Stimulated activated naive CD8-positive, alpha-beta T cell treated with anti-CD3 and anti-CD28 coated beads, Interleukin-15, amount 100 ng/mL, for 72 hours (primary cell): Measurements from ENCODE around the gene SHISA5.
"Not testable (repeated sequence)": the region's sequence is repeated elsewhere in the genome, so short reads cannot be mapped to it uniquely, and the experiment has no call there.

Source experiments
- ATAC-seq: fragments of 150-1000 bp; cut with Tn5 transposase; 2 replicates; pipeline ENCODE4 v1.10.0; 2021; ENCODE audit warnings: mild to moderate bottlenecking, moderate library complexity
- DNase-seq, 2 donors: peaks; one replicate each; pipeline ENCODE4 v3.0.0; 2021 to 2022
- H3K27ac Mint-ChIP-seq, 2 donors: one replicate each; pipeline ENCODE4 v1.8.0; 2022; ENCODE audit warnings: mild to moderate bottlenecking in 2 of 2, mixed read lengths in 2 of 2, moderate library complexity in 2 of 2
- H3K27me3 Mint-ChIP-seq: one replicate; pipeline ENCODE4 v1.8.0; 2022; ENCODE audit warnings: mixed read lengths
- H3K4me1 Mint-ChIP-seq: one replicate; pipeline ENCODE4 v1.8.0; 2022; ENCODE audit warnings: mild to moderate bottlenecking, mixed read lengths
- H3K4me3 Mint-ChIP-seq, 2 donors: one replicate each; pipeline ENCODE4 v1.8.0; 2022; ENCODE audit warnings: mild to moderate bottlenecking in 2 of 2, mixed read lengths in 2 of 2, moderate library complexity in 1 of 2
- H3K9me3 Mint-ChIP-seq, 2 donors: one replicate each; pipeline ENCODE4 v1.8.0; 2022; ENCODE audit warnings: mixed read lengths in 2 of 2

SHISA5 gene, protein sequence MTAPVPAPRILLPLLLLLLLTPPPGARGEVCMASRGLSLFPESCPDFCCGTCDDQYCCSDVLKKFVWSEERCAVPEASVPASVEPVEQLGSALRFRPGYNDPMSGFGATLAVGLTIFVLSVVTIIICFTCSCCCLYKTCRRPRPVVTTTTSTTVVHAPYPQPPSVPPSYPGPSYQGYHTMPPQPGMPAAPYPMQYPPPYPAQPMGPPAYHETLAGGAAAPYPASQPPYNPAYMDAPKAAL

DNA sequence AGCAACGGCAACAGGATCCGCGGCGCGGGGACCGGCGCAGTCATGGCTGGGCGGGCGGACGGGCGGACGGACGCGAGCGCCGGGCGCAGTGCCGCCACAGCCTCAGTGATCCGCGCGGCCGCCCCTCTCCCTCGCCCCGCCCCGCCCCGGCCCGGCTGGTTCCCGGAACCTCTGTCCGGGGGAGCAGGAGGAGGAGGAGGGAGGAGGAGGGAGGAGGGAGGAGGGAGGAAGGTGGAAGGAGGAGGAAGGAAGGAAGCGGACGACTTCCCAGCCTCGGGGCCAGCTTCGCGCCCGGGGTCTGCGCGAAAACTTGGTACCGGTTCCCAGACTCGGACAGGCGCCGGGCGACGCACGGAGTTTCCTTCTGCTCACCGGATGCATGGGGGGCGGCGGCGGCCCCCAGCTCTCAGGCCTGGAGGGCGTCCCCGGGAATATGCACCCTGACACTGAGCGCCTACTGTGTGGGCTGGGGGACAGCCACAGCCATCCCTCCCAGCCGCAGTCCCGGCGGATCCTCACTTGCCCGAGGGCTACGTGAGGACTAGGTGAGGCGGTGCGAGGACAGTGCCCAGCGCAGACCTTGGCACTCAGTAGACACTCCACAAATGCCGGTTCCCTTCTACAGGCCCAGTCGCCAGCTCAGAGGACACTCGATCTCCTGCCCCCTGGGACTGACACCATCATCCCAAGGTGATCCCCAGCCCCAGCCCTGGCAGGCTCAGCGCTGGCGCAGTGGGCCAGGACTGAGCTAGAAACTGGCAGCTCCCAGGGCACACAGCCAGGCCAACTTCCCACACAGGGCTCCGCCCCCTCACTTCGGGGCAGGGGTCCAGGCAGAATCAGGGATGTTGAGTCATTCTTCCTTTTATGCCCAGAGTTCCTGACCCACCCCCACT, at the start of gene SHISA5:
Gene SHISA5 (minus strand): TSS at position 124 of the 896 bp plus-strand sequence. CDS start 80 bp downstream, at position 44.
- no peaks in the 10 kb centered on the region for H3K27me3 Mint-ChIP-seq
- H3K4me1 Mint-ChIP-seq, result peaks cover 54% of the 10 kb centered on the region
- H3K9me3 Mint-ChIP-seq, result no peaks in the 10 kb centered on the region
- peak within 1 kb of the TSS; percentile 63 to 64 for H3K27ac Mint-ChIP-seq
- peak; percentile 67 for ATAC-seq
- peak within 1 kb of the TSS; percentile 82 to 84 for H3K4me3 Mint-ChIP-seq
- peak; percentile 55 to 56 for DNase-seq

DNA sequence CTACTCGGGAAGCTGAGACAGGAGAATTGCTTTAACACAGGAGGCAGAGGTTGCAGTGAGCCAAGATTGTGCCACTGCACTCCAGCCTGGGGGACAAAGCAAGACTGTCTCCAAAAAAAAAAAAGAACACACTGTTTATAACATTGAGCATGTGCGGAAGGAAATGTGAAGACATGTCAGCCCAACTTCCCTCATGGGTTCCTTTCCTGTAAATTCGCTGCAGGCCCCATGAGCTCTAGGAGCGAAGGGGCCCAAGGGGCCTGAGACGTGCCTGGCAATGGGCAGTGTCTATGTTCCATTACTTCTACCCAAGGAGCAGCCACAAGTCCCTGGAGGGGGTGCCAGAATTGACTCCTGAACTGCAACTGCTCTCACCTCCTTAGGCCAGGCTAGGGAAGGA, 49.4 kb upstream of the SHISA5 start:
- H3K4me3 Mint-ChIP-seq, result no peak overlapping the region
- H3K9me3 Mint-ChIP-seq, result no peaks in the 10 kb centered on the region
- no peaks in the 10 kb centered on the region for H3K27me3 Mint-ChIP-seq
- ATAC-seq (no peak), DNase-seq (no peak)
- no peak overlapping the region for H3K27ac Mint-ChIP-seq
- peaks cover 57% of the 10 kb centered on the region for H3K4me1 Mint-ChIP-seq

DNA sequence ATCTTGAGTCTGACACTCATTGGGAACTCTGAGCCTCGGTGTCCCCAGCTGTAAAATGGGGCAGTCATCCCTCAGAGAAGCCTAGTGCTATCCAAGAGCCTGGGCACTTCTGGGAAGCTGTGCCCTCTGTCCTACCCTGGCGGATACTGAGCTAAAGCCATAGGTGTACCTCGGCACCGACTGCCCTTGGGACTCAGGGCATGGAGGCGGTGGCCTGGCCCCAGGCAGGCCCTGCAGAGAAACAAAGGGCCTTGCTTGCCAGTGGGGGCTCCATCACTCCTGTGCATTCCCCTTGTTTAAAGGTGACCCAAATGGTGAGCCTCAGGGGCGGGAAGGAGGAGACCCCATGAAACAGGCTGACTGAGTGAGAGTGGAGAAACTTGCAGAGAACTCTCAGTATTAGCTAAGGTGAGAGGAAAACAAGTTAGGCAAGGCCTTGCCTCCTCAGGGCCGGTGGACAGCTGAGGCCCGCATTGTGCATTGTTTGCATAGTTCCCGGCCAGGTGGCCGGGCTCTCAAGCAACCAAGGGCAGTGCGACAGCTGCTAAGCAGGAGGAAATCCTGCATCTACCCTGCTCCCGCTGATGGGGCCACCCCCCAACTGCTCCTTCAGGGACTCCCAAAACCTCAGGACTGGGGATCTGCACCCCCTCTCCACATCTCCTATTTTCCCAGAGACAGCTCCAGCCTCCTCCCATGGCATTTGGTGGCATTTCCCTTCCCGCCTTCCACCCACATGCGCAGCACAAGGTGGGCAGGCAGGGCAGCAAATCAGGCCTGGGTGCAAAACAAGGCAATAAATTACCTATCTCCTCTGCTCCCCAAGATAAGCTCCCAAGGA, 48.4 kb upstream of the SHISA5 start:
- no peaks in the 10 kb centered on the region for H3K27me3 Mint-ChIP-seq
- no peak for DNase-seq
- ATAC-seq, result no peak
- H3K27ac Mint-ChIP-seq, result no peak overlapping the region
- no peaks in the 10 kb centered on the region for H3K9me3 Mint-ChIP-seq
- H3K4me3 Mint-ChIP-seq, result no peak overlapping the region
- peaks cover 50% of the 10 kb centered on the region for H3K4me1 Mint-ChIP-seq

DNA sequence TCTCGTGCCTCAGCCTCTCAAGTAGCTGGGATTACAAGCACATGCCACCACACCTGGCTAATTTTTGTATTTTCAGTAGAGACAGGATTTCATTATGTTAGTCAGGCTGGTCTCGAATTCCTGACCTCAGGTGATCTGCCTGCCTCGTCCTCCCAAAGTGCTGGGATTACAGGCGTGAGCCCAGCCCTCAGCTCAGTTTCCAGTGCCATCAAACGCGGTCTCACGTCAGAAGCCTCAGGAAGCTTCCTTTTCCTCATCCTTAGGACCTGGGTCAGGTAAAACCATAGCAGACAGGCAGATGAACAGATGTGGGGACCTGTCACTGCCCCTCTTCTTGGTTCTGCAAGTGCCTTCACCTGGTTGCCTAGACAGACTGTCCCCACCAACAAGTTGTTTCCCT, 47.7 kb upstream of the SHISA5 start:
- not testable (repeated sequence) for H3K27me3 Mint-ChIP-seq, H3K27ac Mint-ChIP-seq, H3K9me3 Mint-ChIP-seq

DNA sequence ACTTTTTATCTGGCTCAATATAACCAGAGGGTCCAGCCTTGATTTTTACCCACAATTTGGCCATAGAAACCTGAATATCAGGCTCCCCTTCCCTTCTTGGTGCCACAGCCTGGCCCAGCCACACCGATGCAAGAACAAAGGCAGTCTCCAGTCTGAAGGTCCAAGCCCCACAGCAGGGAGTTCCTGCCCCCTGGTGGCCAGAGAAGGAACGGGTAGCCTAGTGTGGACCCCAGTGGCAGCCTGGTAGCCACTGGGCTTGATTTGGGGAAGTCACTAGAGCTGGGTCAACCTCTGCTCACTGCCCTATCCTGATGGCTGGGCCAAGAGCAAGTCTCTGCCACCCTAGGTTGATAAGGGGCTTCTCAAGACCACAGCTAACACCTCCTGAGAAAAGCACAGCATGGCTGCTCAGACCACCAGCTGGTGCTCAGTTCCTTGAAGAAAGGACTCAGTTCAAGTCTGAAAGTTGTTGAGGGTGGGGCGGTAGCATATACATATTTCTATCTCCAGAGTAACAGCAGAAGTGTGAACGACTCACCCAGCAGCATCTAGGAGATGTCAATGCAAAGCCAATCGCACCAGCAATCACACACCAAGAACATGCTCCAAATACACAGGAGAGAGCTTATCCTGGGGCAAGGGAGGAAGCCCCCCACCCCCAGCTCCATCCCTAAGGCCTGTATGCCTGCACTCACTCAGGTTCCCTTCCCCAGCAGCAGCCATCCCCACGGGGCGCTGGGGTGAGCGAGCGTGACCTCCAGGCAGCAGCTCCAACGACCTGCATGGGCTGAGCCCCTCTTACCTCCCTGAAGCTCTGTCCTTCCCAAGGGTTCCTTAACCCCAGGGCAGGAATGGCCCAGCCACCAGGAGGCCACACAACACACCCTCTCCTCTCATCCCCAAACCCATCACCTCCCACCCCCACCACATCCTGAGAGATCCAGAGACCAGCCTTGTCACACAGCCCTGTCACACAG, 45.0 kb upstream of the SHISA5 start:
- no peaks in the 10 kb centered on the region for H3K9me3 Mint-ChIP-seq
- ATAC-seq, result peak; percentile 97
- H3K27ac Mint-ChIP-seq, result peak overlapping the region in 1 of 2 donors; percentile 27
- peak; percentile 80 to 84 for DNase-seq
- H3K4me3 Mint-ChIP-seq, result no peak overlapping the region
- H3K27me3 Mint-ChIP-seq, result no peaks in the 10 kb centered on the region
- H3K4me1 Mint-ChIP-seq, result peaks cover 21% of the 10 kb centered on the region

More for the DNA sequence above, 47.7 kb upstream of the SHISA5 start:
- H3K4me1 Mint-ChIP-seq, result peaks cover 48% of the 10 kb centered on the region
- not testable (repeated sequence) for H3K4me3 Mint-ChIP-seq, ATAC-seq, DNase-seq

DNA sequence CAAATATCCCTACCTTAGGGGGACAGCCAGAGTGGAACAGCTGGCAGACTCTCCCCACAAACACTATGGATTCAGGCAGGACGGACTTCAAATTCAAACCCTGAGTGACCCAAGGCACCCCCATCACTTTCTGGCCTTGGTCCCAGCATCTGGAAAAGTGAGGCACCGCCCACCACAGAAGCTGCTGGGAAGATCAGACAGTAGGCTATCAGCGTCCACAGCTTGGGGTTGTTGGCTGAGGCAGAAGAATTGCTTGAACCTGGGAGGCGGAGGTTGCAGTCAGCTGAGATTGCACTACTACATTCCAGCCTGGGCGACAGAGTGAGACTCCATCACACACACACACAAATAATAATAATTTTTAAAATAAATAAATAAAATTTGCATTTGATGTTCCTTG, 44.2 kb upstream of the SHISA5 start:
- DNase-seq (no peak), ATAC-seq (no peak)
- H3K27ac Mint-ChIP-seq, result peak overlapping the region in 1 of 2 donors; percentile 42
- H3K4me3 Mint-ChIP-seq, result no peak overlapping the region
- H3K4me1 Mint-ChIP-seq, result peaks cover 15% of the 10 kb centered on the region
- no peaks in the 10 kb centered on the region for H3K27me3 Mint-ChIP-seq
- H3K9me3 Mint-ChIP-seq, result no peaks in the 10 kb centered on the region

DNA sequence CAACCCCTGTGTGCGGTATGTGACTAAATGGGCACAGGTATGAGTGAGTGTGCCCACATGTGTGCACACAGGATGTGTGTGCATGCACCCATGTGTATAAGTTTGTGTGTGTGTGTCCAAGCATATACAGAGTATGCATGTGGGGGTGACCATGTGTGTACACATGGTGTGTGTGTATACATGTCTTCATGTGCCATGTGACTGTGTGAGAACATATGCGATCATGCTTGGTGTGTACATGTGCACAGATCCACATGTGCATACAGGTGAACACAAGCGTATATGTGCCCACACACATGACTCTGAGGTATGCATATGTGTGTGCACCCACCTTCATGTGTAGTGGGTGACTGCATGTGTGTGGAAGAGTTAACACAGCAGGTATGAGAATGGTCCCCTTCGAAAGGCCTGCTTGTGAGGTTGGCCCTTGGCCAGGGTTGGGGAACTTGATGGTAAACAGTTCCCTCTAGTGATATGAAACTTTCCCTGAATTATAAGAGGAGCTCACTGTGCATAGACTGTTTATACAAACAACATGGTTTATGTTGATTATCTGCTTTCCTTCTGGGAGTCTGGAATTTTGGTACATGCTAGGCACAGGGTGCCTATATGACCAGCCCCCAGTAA, 42.3 kb upstream of the SHISA5 start:
- H3K9me3 Mint-ChIP-seq, result no peaks in the 10 kb centered on the region
- DNase-seq, result no peak
- H3K4me3 Mint-ChIP-seq, result no peak overlapping the region
- no peak for ATAC-seq
- H3K27me3 Mint-ChIP-seq, result no peaks in the 10 kb centered on the region
- H3K4me1 Mint-ChIP-seq, result peaks cover 15% of the 10 kb centered on the region
- H3K27ac Mint-ChIP-seq, result no peak overlapping the region

DNA sequence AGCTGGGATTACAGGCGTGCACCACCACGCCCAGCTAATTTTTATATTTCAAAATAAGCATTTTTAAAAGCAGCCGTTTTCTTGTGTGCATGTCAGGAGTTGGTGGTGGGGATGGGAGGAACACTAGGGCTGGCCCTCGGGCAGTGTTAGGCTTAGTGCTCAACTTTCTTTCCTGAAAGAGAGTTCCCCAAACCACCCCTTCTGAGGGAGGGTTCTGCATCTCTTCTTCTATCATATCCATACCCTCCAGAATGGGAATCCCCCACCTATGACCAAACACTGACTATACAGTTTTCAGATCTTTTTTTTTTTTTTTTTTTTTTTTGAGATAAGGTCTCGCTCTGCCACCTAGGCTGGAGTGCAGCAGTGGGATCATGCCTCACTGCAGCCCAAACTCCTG, 40.2 kb upstream of the SHISA5 start:
- ATAC-seq (no peak), DNase-seq (no peak)
- Mint-ChIP-seq H3K4me3 (no peak overlapping the region), H3K27me3 (no peaks in the 10 kb centered on the region), H3K4me1 (peaks cover 7% of the 10 kb centered on the region), H3K9me3 (no peaks in the 10 kb centered on the region), H3K27ac (no peak overlapping the region)

DNA sequence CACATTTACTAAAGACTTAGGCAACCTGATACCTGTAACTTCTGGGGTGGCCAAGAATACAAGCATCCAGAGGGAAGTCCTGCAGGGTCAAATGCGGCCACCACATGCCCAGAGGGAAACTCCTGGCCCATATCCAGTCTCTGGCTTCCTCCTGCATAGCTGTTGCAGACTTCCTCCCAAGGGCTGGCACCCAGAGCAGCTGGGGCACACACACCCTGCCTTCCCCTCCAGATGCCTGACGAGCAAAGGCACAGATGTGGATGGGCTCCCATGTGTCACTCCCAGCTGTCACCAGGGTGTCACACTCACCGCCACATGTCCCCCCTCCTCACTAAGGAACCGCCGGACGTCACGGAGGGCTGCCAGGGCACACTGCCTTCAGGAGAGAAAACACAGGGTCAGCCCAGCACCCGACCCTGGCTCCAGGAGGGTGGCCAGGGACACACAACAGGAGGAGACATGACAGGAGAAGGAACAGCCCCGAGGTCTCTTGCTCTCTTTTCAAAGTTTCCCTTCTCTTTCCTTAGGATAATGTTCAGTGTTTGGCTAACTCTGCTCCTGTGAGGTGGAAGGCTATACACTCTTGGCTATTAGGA, 39.4 kb upstream of the SHISA5 start:
- Mint-ChIP-seq H3K4me1 (no peaks in the 10 kb centered on the region), H3K27ac (peak overlapping the region; percentile 8 to 86), H3K9me3 (no peaks in the 10 kb centered on the region), H3K4me3 (no peak overlapping the region), H3K27me3 (no peaks in the 10 kb centered on the region)
- ATAC-seq (no peak), DNase-seq (no peak)

DNA sequence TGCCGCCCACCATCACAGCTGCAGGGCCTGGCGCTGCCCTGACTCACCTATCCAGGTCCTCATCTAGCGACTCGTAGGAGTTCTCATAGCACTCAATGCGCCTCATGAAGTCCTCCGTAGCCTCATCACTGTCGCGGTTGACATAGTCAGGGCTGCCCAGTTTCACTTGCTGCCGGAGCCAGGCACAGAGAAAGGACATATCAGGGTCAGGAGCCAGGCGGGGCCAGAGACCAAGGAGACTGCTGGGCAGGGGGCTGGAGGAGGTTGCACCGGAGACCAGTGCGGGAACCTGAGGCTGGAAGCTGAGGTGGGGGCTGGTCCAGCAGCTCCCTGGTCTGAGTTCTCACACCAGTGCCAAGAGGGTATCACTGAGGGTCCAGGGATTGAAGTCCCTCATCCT, 34.5 kb upstream of the SHISA5 start:
- no peak for DNase-seq
- H3K27me3 Mint-ChIP-seq, result no peaks in the 10 kb centered on the region
- H3K27ac Mint-ChIP-seq, result peak overlapping the region in 1 of 2 donors; percentile 42
- no peak for ATAC-seq
- H3K9me3 Mint-ChIP-seq, result no peaks in the 10 kb centered on the region
- H3K4me1 Mint-ChIP-seq, result peaks cover 4% of the 10 kb centered on the region
- no peak overlapping the region for H3K4me3 Mint-ChIP-seq

DNA sequence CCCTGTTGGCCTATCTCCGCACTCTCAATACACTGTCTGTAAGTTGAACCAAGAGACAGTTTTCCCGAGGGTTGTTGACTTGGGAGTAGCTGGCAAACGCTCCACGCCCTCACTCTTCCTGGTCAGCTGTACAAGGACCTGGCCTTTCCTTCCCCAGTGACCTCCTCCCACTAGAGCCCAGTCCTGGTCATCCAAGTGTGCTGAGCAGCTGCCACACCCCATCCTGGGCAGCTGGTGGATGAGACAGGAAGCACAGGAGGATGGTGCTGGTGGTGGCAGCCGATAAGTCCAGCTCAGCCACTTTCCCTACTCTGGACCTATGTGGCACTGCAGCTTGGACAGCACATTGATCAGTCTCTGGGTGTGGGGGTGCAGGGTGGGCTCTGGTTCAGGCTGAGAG, 32.8 kb upstream of the SHISA5 start:
- no peak overlapping the region for H3K27ac Mint-ChIP-seq
- DNase-seq (no peak), ATAC-seq (no peak)
- no peak overlapping the region for H3K4me3 Mint-ChIP-seq
- H3K9me3 Mint-ChIP-seq, result no peaks in the 10 kb centered on the region
- no peaks in the 10 kb centered on the region for H3K27me3 Mint-ChIP-seq
- H3K4me1 Mint-ChIP-seq, result peaks cover 4% of the 10 kb centered on the region

DNA sequence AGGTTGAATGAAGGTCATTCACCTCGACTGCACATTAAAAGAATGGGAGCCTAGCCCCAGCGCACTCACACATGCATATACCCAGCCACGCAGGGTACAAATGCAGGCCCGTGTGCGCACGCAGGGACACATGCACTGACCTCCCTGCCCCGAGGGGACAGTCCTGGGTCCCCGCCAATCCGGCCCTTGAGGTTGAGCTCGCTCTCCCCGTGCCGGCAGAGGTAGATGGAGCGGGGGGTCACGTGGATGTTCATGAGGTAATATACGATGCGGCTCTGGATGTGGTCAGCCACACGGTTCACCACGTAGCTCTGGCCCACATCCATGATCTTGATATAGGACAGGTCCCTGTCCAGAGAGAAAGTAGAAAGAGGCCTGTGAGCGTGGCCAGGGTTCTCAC, 32.1 kb upstream of the SHISA5 start:
- Mint-ChIP-seq H3K27ac (no peak overlapping the region), H3K27me3 (no peaks in the 10 kb centered on the region), H3K9me3 (no peaks in the 10 kb centered on the region), H3K4me1 (peaks cover 4% of the 10 kb centered on the region), H3K4me3 (no peak overlapping the region)
- no peak for ATAC-seq
- DNase-seq, result no peak

DNA sequence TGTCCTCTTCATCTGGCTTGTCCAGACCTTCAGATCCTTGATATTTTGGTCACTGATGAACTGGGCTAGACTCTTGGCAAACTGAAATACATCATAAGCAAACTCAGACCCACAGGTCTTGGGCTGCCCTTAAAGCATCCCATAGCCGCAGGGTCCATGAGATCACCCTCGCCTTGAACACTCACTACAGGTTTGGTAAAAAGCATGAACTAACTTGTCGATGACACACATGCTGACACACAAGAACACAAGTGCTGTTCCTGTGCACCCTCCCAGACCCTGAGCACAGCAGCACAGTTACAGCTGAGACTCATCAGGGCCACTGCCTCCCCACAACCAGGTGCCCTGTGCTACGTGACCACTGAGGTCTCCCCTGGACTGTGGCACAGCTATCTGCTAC, 31.6 kb upstream of the SHISA5 start:
- no peak overlapping the region for H3K27ac Mint-ChIP-seq
- no peak overlapping the region for H3K4me3 Mint-ChIP-seq
- peak; percentile 28 for ATAC-seq
- H3K4me1 Mint-ChIP-seq, result peaks cover 4% of the 10 kb centered on the region
- no peaks in the 10 kb centered on the region for H3K9me3 Mint-ChIP-seq
- no peaks in the 10 kb centered on the region for H3K27me3 Mint-ChIP-seq
- no peak for DNase-seq

DNA sequence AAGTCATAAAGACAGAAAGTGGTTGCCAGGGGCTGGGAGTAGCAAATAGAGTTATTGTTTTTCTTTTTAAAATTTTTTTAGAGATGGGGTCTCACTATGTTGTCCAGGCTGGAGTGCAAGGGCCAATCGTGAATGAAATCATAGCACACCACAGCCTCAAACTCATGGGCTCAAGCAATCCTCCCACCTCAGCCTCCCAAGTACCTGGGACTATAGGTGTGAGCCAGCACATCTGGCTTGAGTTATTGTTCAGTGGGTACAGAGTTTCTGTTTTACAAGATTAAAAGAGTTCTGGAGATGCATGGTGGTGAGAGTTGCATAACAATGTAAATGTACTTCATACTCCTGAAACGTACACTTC, 29.0 kb upstream of the SHISA5 start:
- H3K27me3 Mint-ChIP-seq, result no peaks in the 10 kb centered on the region
- H3K4me3 Mint-ChIP-seq, result no peak overlapping the region
- DNase-seq, result no peak
- no peak overlapping the region for H3K27ac Mint-ChIP-seq
- ATAC-seq, result no peak
- no peaks in the 10 kb centered on the region for H3K9me3 Mint-ChIP-seq
- H3K4me1 Mint-ChIP-seq, result peaks cover 4% of the 10 kb centered on the region
